Activated CD4-positive, alpha-beta T cell treated with anti-CD3 and anti-CD28 coated beads for 1 hour (primary cell): Measurements from ENCODE around the gene VSIG10.
A peak's percentile ranks its signal among the peaks of the same experiment; 100 is the strongest.
"Not testable (repeated sequence)": the region's sequence is repeated elsewhere in the genome, so short reads cannot be mapped to it uniquely, and the experiment has no call there.

ENCODE experiments used
- DNase-seq: peaks from one replicate; pipeline ENCODE4 v3.0.0-alpha.2; 2020

VSIG10 gene

GRCh38 chr12:118107694-118108093 is 3.9 kb upstream of the VSIG10 start:
- DNase-seq = no peak

GRCh38 chr12:118107011-118107410 is 3.2 kb upstream of the VSIG10 start:
- no peak for DNase-seq

- DNase-seq = no peak
These were observed 610 bp downstream of the VSIG10 start for GRCh38 chr12:118103201-118103600.

DNA sequence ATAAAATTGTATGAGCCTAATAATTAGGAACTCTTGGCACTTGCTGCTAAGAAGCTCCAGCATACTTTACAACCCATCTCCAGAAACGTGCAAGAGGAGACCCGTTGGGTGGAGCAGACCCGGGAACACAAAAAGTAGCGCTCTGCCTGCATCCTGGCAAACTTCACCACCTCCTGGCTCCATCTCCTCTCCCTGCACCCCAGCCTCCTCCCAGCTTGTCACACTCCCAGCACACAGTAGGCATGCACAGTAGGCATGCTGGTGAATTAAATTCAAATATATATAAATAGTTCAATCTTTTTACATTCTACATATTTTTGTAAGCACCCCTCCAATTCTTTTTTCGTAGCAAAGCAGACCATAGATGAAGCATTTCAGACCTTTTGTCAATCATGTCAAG is 1.2 kb downstream of the VSIG10 start:
- DNase-seq = no peak

DNA sequence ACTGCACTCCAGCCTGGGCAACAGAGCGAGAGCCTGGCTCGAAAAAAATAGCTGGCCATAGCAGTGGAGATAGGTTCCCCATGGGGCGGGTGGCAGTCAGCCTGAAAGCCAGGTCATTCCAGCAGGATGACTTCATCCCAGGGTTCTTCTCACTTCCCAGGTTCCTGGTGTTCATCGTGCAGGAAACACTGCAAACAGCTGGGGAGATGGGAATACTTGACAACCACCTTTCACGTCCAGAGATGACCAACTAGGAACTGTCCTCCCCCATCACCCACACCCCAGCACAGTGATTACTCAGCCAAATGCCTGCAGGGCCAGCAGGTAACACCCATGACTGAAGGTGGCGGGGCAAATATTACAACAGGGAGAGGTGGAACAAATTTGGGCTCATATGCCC is 1.7 kb downstream of the VSIG10 start:
- no peak for DNase-seq

DNA sequence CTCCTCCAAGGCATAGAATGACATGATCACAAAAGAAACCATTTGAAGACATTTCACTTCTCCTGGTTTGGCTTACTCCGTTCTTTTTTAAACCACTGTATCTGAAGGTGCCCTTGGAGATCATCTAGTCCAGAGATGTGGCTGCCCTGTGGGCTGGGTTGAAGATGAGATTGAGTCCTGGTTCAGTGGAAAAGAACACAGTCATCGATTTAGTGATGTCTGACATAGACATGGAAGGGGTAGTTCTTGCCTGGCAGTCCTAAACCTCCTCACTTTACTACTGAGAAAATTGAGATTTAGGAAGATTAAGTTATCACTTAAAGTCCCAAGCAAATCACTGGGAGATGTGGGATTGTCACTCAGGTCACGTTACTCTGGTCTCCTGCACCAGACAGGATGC is 2.8 kb downstream of the VSIG10 start:
- DNase-seq = no peak

- DNase-seq = no peak
These were observed 4.7 kb downstream of the VSIG10 start for GRCh38 chr12:118098911-118099671.

- no peak for DNase-seq
These were observed 5.4 kb downstream of the VSIG10 start for GRCh38 chr12:118098401-118098800.

DNA sequence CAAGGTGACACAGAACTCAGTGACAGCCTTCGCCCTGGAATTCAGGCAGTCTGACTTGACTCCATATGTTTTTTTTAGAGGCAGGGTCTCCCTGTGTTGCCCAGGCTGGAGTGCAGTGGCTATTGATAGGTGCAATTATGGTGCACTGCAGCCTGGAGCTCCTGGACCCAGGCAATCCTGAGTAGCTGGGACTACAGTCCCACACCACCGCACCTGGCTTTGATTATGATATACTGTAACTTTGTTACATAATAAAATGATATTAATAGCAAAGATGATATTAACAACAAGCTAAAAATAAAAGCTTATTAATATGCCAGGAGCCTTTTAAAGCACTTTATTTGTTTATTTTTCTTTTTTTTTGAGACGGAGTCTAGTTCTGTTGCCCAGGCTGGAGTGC is 9.8 kb downstream of the VSIG10 start:
- DNase-seq = no peak

- DNase-seq = no peak
These were observed 14.0 kb downstream of the VSIG10 start for GRCh38 chr12:118089782-118090181.

- no peak for DNase-seq
These were observed 21.6 kb downstream of the VSIG10 start for GRCh38 chr12:118082161-118082560.

DNA sequence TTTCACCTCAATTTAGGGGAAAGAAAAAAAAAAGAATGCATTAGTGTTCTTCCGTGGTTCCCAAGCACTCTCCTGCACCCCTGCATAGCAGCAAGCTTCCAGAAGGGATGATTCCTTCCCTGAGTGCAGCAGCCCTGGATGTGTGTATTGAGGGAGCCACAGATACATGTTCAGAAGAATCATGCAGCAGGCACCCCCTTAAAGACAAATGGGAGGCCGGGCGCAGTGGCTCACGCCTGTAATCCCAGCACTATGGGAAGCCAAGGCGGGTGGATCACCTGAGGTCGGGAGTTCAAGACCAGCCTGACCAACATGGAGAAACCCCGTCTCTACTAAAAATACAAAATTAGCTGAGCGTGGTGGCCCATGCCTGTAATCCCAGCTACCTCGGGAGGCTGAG is 22.3 kb downstream of the VSIG10 start:
- DNase-seq = not testable (repeated sequence)

DNA sequence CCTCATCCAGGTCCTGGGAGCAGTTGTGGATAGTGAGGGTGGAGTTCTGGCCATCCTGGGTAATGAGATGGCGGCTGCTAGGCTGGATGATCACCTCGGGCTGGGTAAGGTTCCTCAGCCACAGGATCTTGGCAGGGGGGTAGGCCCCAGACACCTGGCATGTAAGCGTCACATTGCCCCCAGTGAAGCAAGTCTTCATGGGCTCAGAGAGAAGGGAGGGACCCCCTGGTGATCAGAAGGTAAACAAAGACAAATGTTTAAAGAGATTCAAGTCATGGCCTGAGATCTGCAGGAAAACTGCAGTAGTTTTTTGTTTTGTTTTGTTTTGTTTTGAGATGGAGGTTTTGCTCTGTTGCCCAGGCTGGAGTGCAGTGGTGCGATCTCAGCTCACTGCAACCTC is 30.0 kb downstream of the VSIG10 start:
- DNase-seq = no peak

DNA sequence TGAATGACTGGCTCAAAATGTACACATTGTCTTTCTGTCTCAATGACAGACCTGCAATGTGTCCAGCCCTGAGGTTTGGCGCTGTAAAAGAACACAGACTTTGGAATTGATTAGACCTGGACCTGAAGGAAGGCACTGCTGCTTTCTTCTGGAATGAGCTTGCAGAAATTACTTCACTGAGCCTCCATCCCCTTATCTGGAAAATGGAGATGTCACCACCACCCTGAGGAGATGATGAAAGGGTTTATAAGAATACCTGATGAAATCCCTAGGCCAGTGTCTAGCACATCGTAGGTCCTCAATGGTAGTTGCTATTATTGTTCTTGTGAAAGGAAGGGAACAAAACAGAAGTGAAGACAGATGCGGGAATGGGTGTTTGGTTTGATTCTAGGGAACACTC is 33.2 kb downstream of the VSIG10 start:
- no peak for DNase-seq

- no peak for DNase-seq
These were observed 35.4 kb downstream of the VSIG10 start for GRCh38 chr12:118068445-118068844.

DNA sequence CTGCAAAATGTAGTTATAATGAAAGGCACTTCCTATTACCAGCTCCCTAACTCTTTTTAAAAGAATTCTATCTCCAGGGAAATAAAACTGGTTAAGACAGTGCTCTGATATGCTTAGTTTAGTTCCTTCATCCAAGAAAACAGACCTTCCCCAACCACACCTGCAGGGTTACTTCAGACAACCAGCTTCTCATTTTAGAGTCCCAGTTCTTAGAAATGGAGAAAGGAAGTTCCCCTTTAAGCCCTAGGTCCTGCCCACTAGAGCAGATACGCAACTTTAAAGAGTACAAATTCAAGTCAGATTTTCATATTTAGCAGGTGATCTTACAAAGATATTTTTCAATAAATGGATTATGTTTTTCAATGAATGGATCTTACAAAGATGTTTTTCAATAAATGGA is 38.4 kb downstream of the VSIG10 start:
- no peak for DNase-seq

GRCh38 chr12:118064608-118065007 is 39.2 kb downstream of the VSIG10 start:
- no peak for DNase-seq

DNA sequence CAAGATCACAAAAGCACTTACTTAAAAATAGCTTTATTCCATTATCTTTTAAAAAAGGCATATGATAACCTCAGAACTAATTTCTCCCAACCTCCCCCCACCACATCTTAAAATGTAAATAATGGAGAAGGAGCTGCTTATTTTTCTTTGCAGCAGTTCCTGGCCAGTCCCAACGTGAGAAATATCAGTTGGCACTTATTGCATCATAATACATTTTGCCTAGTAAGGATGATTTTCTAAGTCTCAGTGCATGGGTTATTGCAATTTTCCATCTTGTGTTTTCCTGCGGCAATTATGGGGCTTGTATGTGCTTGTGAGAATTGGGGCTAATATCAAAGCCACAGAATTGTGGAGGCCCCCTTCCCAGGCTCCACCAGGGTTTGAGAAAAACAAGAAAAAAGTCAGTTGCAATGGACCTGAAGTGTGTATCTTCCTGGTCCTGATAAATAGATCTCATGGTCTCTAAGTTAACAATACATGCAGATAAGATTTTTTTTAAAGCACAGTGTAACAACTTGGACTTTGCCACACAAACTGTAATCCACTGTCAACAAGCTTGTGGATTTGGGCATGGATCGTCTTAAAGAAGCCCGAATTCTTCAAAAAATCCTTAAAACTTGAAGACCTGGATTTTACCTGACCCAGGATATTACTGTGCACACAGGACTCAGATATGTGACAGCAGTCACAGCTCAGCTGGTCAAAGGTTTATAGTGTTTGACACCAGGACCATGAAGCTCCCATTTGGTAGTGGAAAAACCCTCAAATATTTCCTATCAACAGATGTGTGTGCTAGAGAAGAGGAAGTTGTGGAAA is 40.0 kb downstream of the VSIG10 start:
- no peak for DNase-seq

DNA sequence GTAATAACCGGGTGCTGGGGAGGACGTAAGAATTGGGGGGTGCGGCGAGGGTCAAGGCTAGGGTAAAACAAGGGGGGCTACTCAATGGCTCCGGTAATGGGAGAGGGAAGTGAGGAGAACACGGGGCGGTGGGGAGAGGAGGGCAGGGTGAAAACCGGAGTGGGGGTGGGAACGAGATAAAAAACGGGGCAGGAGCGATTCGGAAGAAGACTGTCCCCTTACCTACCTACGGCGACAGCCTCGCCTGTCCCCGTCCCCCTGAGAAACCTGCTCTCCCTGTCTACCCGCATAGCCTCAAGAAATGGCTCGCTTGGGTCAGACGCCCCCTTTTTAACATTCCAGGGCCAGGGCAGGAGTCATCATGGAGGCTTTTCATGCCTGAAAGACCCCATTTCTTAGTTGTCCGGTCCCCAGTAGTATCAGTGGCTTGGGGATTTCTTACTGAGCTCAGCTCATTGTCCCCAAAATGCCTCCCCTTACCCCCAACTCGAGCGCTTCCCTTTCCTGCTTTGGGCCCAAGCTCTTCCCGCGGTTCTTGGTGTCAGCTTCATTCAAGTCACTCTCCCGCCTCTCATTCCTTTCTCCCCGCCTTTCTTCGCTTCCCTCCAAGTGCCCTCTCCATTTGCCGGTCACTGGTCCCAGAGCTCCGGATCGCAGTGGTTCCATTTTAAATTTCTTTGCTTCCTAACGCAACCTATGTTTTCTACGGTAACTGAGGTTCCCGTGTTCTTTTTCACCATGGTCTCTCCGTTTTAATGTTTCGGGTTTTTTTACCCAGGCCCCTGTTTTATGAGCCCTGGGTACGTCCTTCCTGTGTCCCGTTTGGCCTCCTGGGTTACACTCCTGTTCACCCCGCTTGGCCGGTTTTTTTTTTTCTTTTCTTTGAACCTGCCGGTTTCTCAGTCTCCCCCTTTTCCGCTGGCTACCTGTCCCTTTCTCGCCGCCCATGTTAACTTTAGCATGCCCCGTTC is 41.7 kb downstream of the VSIG10 start:
- DNase-seq = no peak

- DNase-seq = peak; percentile 30
These were observed 42.6 kb downstream of the VSIG10 start, which contains the start of gene WSB2 for GRCh38 chr12:118061011-118061872. WSB2 (minus strand) TSS chr12:118061179; CDS start chr12:118061048, 131 bp downstream.

GRCh38 chr12:118060301-118061010 is 43.4 kb downstream of the VSIG10 start:
- no peak for DNase-seq
